Neural progenitor cell (in vitro differentiated cells): ENCODE measurements around the gene NAPA.

ENCODE experiments used
- EZH2 ChIP-seq: fragments of 200-600 bp; sonication (generic); IDR thresholded peaks from 2 replicates; pipeline ENCODE4 v1.6.1; 2017; ENCODE audit warnings: antibody characterized with exemption, mild to moderate bottlenecking, moderate library complexity
- EZH2phosphoT487 ChIP-seq: fragments of 200-600 bp; sonication (generic); IDR thresholded peaks from 2 replicates; pipeline ENCODE4 v1.6.1; 2017; ENCODE audit warnings: antibody characterized with exemption
- TF ChIP-seq, protein P1 (sequence below): fragments of 200-600 bp; sonication (generic); IDR thresholded peaks from 2 replicates; pipeline ENCODE4 v1.5.1; 2017; ENCODE audit warnings: antibody characterized with exemption, mild to moderate bottlenecking

GRCh38 chr19:47511681-47512080 is 3.2 kb downstream of the NAPA start:
- TF ChIP-seq, protein P1, sequence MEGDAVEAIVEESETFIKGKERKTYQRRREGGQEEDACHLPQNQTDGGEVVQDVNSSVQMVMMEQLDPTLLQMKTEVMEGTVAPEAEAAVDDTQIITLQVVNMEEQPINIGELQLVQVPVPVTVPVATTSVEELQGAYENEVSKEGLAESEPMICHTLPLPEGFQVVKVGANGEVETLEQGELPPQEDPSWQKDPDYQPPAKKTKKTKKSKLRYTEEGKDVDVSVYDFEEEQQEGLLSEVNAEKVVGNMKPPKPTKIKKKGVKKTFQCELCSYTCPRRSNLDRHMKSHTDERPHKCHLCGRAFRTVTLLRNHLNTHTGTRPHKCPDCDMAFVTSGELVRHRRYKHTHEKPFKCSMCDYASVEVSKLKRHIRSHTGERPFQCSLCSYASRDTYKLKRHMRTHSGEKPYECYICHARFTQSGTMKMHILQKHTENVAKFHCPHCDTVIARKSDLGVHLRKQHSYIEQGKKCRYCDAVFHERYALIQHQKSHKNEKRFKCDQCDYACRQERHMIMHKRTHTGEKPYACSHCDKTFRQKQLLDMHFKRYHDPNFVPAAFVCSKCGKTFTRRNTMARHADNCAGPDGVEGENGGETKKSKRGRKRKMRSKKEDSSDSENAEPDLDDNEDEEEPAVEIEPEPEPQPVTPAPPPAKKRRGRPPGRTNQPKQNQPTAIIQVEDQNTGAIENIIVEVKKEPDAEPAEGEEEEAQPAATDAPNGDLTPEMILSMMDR, result no peak
- TF ChIP-seq EZH2 (no peak), EZH2phosphoT487 (no peak)
